ENCODE measurements around the gene MCTP2.

GRCh38 chr15:94296717-94297116, 65.4 kb downstream of the MCTP2 start:
- no peak for TF ChIP-seq POLR2AphosphoS5 (IDR thresholded peaks at IDR 0.05; ENCODE audit: low read depth, low read length)
- no peak for TF ChIP-seq REST (IDR thresholded peaks at IDR 0.05; ENCODE audit: insufficient read depth in 1 of 2, low read depth in 2 of 2, low read length in 2 of 2)
- TF ChIP-seq SIN3A (IDR thresholded peaks at IDR 0.05; ENCODE audit: borderline replicate concordance, insufficient read depth, low read length), result no peak
- no peak for TF ChIP-seq FOXP2 (optimal IDR thresholded peaks at IDR 0.05; ENCODE audit: borderline replicate concordance, extremely low read depth, extremely low read length, insufficient read depth)
- TF ChIP-seq TAF1 (IDR thresholded peaks at IDR 0.05; ENCODE audit: borderline replicate concordance, insufficient read depth, low read length), result no peak
